Heart left ventricle (tissue), 16 donors: Measurements from ENCODE around the gene NGLY1. TPM values are rescaled to one million over a fixed set of nuclear protein-coding genes. Genes with fewer than 3 reads are reported as not detected.

ENCODE experiments used
- ATAC-seq, 4 donors: fragments of 200-7000 bp; cut with Tn5 transposase; one replicate each; pipeline ENCODE4 v1.9.1; 2020 to 2022; ENCODE audit warnings: moderate library complexity in 4 of 4, mild to moderate bottlenecking in 3 of 4, moderate number of reproducible peaks in 1 of 4
- DNase-seq, 5 donors: peaks; one replicate each; pipeline ENCODE4 v3.0.0-alpha.2; 2020
- H3K27ac ChIP-seq, 12 donors: fragments of 200-600 bp; sonication (generic) in 4 of 12; one replicate each; pipeline versions ENCODE4 v1.5.0 to v1.8.0; 2016 to 2022; ENCODE audit warnings: mild to moderate bottlenecking in 2 of 12
- H3K27me3 ChIP-seq, 9 donors: fragments of 200-600 bp; sonication (generic) in 2 of 9; one replicate each; pipeline versions ENCODE4 v1.5.1 to v1.8.0; 2016 to 2022; ENCODE audit warnings: mild to moderate bottlenecking in 3 of 9
- H3K36me3 ChIP-seq, 9 donors: fragments of 200-600 bp; sonication (generic) in 2 of 9; one replicate each; pipeline versions ENCODE4 v1.5.0 to v1.8.0; 2018 to 2022; ENCODE audit warnings: mild to moderate bottlenecking in 2 of 9
- H3K4me1 ChIP-seq, 12 donors: fragments of 200-600 bp; sonication (generic) in 4 of 12; one replicate each; pipeline versions ENCODE4 v1.5.0 to v1.8.0; 2016 to 2022; ENCODE audit warnings: mild to moderate bottlenecking in 3 of 12
- H3K4me3 ChIP-seq, 12 donors: fragments of 200-600 bp; sonication (generic) in 4 of 12; one replicate each; pipeline versions ENCODE4 v1.5.0 to v1.8.0; 2017 to 2022; ENCODE audit warnings: mild to moderate bottlenecking in 9 of 12, moderate library complexity in 4 of 12
- H3K9me3 ChIP-seq, 12 donors: fragments of 200-600 bp; sonication (generic) in 4 of 12; one replicate each; pipeline versions ENCODE4 v1.5.0 to v1.8.0; 2016 to 2022; ENCODE audit warnings: mild to moderate bottlenecking in 1 of 12
- POLR2A ChIP-seq, 2 donors: fragments of 450-650 bp; IDR thresholded peaks; one replicate each; pipeline ENCODE4 v1.6.1; 2017; ENCODE audit warnings: antibody characterized with exemption in 2 of 2, mild to moderate bottlenecking in 2 of 2, moderate library complexity in 2 of 2
- WGBS, 4 donors: extraction: QIAGEN DNeasy Blood & Tissue Kit in 2 of 4; methylation state at CpG; one replicate each; pipeline versions ENCODE4 v1.1.5 to v1.1.7; 2013 to 2018; 5-methylcytosine and 5-hydroxymethylcytosine counted together
- intact Hi-C, 10 donors: fragments of 100-400 bp; cut with DNase I; formaldehyde crosslinking; loops; one replicate each; pipeline versions ENCODE4 v1.11.1 to v1.14.2; 2022
- polyA plus RNA-seq, 2 donors: library from polyadenylated mRNA; stranded (reverse); fragments of 200-250 nt; gene quantifications; one replicate each; pipeline ENCODE4 v1.2.3, GENCODE V29; 2013
- total RNA-seq, 9 donors: library from RNA; depleted of rRNA in 2 of 9; stranded (reverse); fragments of >200 nt in 2 of 9; fragmentation: NEBNext Ultra II Directional in 3 of 9; extraction: Animal tissue kit (Norgen Biotek cat#: 25700) in 3 of 9; gene quantifications; one replicate each; pipeline versions ENCODE4 v1.1.0 to v1.2.4, GENCODE V29; 2016 to 2023
- TF ChIP-seq, protein P1 (sequence below), 12 donors: fragments of 200-600 bp; sonication (generic) in 4 of 12; IDR thresholded peaks; one replicate each; pipeline versions ENCODE4 v1.5.0 to v1.8.0; 2018 to 2022; ENCODE audit warnings: antibody characterized with exemption in 12 of 12, mild to moderate bottlenecking in 5 of 12
- donor health status: ischemic (EF 13 %, LVEDD 7.1; RV severe dilation, severe dysfunction).
- donor health status: healthy with polysubstance abuse.
- donor health status: DM: no; HTN: yes; CAD: no.
- donor health status: DM: no; HTN: no; CAD: no.
- donor health status: ischemic (EF 25% LVEDD 6.9; RV normal size, moderate dysfunction).
- donor health status: ischemic (EF 25% LVEDD 5.7; RV mildly dilated, moderate dysfunction).
- donor health status: healthy.
- donor health status: DM: yes; HTN: yes; CAD: no.
- donor health status: ischemic (EF 35%, LVEDD 5.7; RV mildly dilated, moderate dysfunction).
- donor health status: nonischemic (EF 11% LVEDD 7.7; RV severe dilation, severe dysfunction).
- donor health status: DM: yes; HTN: yes; CAD: no.
- donor health status: PGD.
- donor health status: ischemic (EF 29% LVEDD 5.4; RV normal size, mild dysfunction).
- donor health status: nonischemic (EF 23%, LVEDD 6.1; RV moderate dilation, normal function).

NGLY1 gene
- total and polyA plus RNA-seq, 11 donors: 18.5 to 41.0 (median 31.0) TPM

DNA sequence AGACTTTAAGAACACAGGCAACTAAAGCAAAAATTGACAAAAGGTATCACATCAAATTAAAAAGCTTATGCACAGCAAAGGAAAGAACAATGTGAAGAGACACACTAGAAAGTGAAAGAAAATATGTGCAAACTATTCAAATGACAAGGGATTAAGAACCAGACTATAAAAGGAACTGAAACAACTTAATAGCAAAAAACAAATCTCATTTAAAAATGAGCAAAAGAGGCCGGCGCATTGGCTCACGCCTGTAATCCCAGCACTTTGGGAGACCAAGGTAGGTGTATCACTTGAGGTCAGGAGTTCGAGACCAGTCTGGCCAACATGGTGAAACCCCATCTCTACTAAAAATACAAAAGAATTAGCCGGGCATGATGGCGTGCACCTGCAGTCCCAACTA, 14.4 kb downstream of the NGLY1 start:
- no peak for TF ChIP-seq POLR2A (IDR thresholded peaks at IDR 0.05)
- TF ChIP-seq, protein P1, sequence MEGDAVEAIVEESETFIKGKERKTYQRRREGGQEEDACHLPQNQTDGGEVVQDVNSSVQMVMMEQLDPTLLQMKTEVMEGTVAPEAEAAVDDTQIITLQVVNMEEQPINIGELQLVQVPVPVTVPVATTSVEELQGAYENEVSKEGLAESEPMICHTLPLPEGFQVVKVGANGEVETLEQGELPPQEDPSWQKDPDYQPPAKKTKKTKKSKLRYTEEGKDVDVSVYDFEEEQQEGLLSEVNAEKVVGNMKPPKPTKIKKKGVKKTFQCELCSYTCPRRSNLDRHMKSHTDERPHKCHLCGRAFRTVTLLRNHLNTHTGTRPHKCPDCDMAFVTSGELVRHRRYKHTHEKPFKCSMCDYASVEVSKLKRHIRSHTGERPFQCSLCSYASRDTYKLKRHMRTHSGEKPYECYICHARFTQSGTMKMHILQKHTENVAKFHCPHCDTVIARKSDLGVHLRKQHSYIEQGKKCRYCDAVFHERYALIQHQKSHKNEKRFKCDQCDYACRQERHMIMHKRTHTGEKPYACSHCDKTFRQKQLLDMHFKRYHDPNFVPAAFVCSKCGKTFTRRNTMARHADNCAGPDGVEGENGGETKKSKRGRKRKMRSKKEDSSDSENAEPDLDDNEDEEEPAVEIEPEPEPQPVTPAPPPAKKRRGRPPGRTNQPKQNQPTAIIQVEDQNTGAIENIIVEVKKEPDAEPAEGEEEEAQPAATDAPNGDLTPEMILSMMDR (IDR thresholded peaks at IDR 0.05): no peak
- 93 to 99% (median 95%) methylated on average over 6 of the region's 6 CpGs for WGBS, 4 donors

DNA sequence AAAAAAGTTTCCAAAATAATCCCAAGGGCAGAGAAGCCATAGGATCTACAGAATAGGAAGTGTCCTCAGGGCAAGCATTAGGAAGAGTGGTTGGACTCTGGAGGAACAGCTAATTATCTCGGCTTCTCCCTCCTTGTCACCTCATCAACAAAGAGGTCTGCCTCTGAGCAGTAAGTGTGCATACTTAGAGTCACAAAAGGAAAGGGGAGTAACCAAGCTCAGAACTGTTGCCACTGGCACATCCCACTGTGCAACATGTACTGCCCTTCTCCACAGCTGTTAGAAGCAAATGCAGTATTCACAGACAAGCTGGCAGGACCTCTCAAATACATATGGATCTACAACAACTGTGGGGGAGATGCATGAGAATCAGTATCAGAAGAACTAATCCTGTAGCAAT, 31.5 kb downstream of the NGLY1 start:
- DNase-seq: no peak
- peaks cover 0 to 21% (median 0%) of the 10 kb centered on the region in 12 donors for H3K4me1 ChIP-seq
- H3K4me3 ChIP-seq: no peak overlapping the region
- H3K9me3 ChIP-seq: no peaks in the 10 kb centered on the region
- H3K27ac ChIP-seq: no peak overlapping the region
- no peak for ATAC-seq
- H3K36me3 ChIP-seq: peaks cover 0 to 67% (median 48%) of the 10 kb centered on the region in 9 donors
- 58 to 80% (median 70%) methylated on average over 1 of the region's 1 CpG for WGBS, 4 donors
- H3K27me3 ChIP-seq: no peaks in the 10 kb centered on the region
- intact Hi-C loops: no loop called here
- TF ChIP-seq POLR2A (IDR thresholded peaks at IDR 0.05): no peak

More for the DNA sequence above, 14.4 kb downstream of the NGLY1 start:
- Histone ChIP-seq H3K4me3 (no peak overlapping the region), H3K27ac (no peak overlapping the region), H3K9me3 (peaks cover 0 to 18% (median 4%) of the 10 kb centered on the region in 12 donors), H3K27me3 (no peaks in the 10 kb centered on the region), H3K36me3 (peaks cover 0 to 35% (median 20%) of the 10 kb centered on the region in 9 donors), H3K4me1 (peaks cover 0 to 6% (median 0%) of the 10 kb centered on the region in 12 donors)
- ATAC-seq (no peak), DNase-seq (no peak)
- intact Hi-C loops: no loop called here

GRCh38 chr3:25751048-25751447, 32.2 kb downstream of the NGLY1 start:
- H3K4me3 ChIP-seq: no peak overlapping the region
- H3K36me3 ChIP-seq: peaks cover 0 to 73% (median 52%) of the 10 kb centered on the region in 9 donors
- 97 to 98% (median 97%) methylated on average over 3 of the region's 3 CpGs for WGBS, 4 donors
- no peak overlapping the region for H3K27ac ChIP-seq
- no peak for DNase-seq
- peaks cover 0 to 21% (median 0%) of the 10 kb centered on the region in 12 donors for H3K4me1 ChIP-seq
- no peaks in the 10 kb centered on the region for H3K9me3 ChIP-seq
- TF ChIP-seq POLR2A (IDR thresholded peaks at IDR 0.05): no peak
- TF ChIP-seq, protein P1 (IDR thresholded peaks at IDR 0.05): no peak
- no peaks in the 10 kb centered on the region for H3K27me3 ChIP-seq
- no peak for ATAC-seq
- intact Hi-C loops: no loop called here

- 78 to 88% (median 80%) methylated on average over 6 of the region's 6 CpGs for WGBS, 4 donors
- Histone ChIP-seq H3K27me3 (no peaks in the 10 kb centered on the region), H3K27ac (no peak overlapping the region), H3K36me3 (peaks cover 0 to 81% (median 52%) of the 10 kb centered on the region in 9 donors), H3K9me3 (peaks cover 0 to 8% (median 0%) of the 10 kb centered on the region in 12 donors), H3K4me3 (no peak overlapping the region), H3K4me1 (peaks cover 0 to 21% (median 0%) of the 10 kb centered on the region in 12 donors)
- TF ChIP-seq, protein P1 (IDR thresholded peaks at IDR 0.05): no peak
- TF ChIP-seq POLR2A (IDR thresholded peaks at IDR 0.05): no peak
- ATAC-seq (no peak), DNase-seq (no peak)
- intact Hi-C loops: no loop called here
Observed at GRCh38 chr3:25749031-25749581, 34.1 kb downstream of the NGLY1 start.

DNA sequence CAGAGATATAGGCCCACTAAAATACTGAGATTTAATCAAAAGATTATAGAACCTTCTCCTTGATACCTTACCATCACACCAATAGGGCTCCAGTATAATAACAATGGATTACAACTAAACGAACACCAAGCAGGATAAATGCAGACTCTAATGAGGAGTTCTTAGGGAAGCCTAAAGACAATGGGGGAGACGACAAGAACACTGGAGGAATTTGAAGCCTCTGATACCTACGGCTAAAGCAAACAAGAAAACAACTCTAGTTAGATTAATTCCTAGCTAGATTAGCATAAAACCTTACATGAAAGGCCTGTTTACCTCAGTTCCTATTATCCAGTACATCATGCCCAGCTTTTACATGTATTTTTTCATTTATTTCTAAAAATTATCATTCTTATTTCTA, 35.1 kb downstream of the NGLY1 start:
- Histone ChIP-seq H3K36me3 (peaks cover 0 to 79% (median 51%) of the 10 kb centered on the region in 9 donors), H3K4me3 (no peak overlapping the region), H3K27me3 (no peaks in the 10 kb centered on the region), H3K4me1 (peaks cover 0 to 21% (median 0%) of the 10 kb centered on the region in 12 donors), H3K9me3 (peaks cover 0 to 8% (median 0%) of the 10 kb centered on the region in 12 donors), H3K27ac (no peak overlapping the region)
- ATAC-seq (no peak), DNase-seq (no peak)
- TF ChIP-seq POLR2A (IDR thresholded peaks at IDR 0.05): no peak
- TF ChIP-seq, protein P1 (IDR thresholded peaks at IDR 0.05): no peak
- intact Hi-C loops: no loop called here
- WGBS, 4 donors: 82 to 89% (median 85%) methylated on average over 3 of the region's 3 CpGs
